NCI-H2227 (cell line): ENCODE measurements around the gene ST6GALNAC3.
"Not testable (repeated sequence)": the region's sequence is repeated elsewhere in the genome, so short reads cannot be mapped to it uniquely, and the experiment has no call there.

Experiments
- DNase-seq: peaks from one replicate; lab custom pipeline; 2025; ENCODE audit not compliant: unreplicated experiment; lab: John Stamatoyannopoulos, UW

ST6GALNAC3 gene

GRCh38 chr1:76074321-76075187 lies at the start of gene ST6GALNAC3:
ST6GALNAC3 (plus strand) TSS chr1:76074746.
- peak; percentile 85 for DNase-seq

- no peak for DNase-seq
Measured at GRCh38 chr1:76027341-76027740, 47.2 kb upstream of the ST6GALNAC3 start.

GRCh38 chr1:76029331-76029730 lies 45.2 kb upstream of the ST6GALNAC3 start:
- no peak for DNase-seq

DNA sequence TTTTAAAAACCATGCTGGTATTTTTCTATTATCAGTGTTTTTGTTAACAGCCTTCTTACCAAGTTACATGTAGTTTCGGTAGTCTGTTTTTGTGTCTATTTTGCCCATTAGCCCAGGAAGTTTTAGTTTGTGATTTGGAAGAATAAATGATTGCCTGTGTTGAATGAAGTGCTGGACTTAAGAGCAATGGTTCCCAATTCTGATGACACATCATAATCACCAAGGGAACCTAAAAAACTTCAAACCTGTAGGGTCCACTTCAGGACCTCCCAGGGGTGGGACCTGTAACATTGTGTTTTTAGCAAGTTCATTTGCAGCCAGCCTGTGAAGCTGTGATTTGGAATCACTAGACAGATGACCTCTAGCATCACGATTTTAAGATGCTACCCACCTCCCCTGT lies 43.0 kb upstream of the ST6GALNAC3 start:
- DNase-seq, result no peak

- DNase-seq, result no peak
Measured at GRCh38 chr1:76033800-76034475, 40.6 kb upstream of the ST6GALNAC3 start.

DNA sequence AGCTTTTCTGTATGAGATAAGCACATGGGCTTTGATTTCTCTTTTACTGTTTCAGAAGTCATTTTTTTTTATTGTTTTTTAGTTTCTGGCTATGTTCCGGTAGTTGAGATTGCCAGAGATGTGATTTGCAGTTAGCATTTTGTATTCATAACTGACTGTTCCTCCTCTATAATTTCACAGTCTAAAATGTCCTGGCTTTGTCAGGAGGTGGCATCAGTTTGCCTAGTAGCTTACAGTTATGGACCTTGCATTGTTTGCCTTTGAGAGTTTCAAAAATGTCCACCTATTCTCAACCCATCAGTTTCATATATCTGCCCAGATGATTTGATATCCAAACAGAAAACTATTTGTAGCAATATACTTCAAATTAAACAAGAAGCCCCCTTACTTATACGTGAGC lies 39.5 kb upstream of the ST6GALNAC3 start:
- DNase-seq, result peak; percentile 34

GRCh38 chr1:76037324-76037723 lies 37.2 kb upstream of the ST6GALNAC3 start:
- DNase-seq, result no peak

DNA sequence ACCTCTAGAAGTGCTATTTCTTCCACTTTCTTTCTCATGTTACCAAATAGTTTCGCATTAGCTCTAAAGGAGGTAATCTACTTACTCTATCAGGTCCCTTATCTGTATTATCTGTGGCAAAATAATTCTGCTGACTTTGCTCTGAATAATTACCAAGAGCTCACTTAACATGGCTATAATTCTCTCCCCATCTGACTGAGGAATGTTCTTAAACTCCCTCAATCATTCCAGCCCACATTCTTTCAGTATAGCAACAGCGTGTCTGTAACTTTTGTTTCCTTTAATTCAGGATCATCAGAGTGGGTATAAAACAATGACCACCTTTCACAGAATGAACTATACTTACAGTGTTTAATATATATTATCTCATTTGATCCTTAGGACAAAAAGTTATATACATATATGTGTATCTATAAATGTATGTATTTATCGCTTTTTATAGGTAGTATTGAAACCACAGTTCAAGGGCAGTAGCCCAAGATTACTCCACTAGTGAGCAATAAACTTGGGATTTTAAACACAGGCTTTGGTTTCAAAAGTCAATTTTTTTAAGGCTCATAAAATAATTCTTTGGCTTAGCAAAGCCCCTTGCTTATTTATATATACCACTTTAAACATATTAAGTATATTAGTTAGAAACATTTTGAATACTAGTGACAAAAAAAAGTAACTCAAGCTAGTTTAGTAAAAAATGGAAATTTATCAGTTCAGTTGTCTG lies 36.1 kb upstream of the ST6GALNAC3 start:
- DNase-seq, result no peak

- DNase-seq, result no peak
Measured at GRCh38 chr1:76046149-76046548, 28.4 kb upstream of the ST6GALNAC3 start.

- DNase-seq, result no peak
Measured at GRCh38 chr1:76048219-76048618, 26.3 kb upstream of the ST6GALNAC3 start.

- DNase-seq, result no peak
Measured at GRCh38 chr1:76048926-76049325, 25.6 kb upstream of the ST6GALNAC3 start.

DNA sequence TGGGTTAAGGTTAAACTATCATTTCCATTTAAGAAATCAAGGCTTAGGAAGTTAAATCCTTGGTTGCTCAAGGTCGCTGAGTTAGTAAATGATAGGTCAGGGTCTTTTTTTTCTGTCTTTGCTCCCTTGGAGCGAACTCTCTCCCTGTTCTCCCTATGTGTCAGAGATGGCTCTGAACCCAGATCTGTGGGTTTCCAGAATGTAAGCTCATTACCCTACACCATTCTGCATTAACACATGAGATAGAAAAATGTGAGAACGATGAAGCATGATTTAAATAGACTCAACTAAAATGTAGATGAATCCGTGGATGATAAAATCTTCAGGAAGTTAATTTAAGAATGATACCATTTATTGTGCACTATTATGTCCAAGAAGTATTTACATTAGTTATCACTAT lies 25.0 kb upstream of the ST6GALNAC3 start:
- DNase-seq, result no peak

GRCh38 chr1:76050073-76050472 lies 24.5 kb upstream of the ST6GALNAC3 start:
- DNase-seq, result not testable (repeated sequence)

DNA sequence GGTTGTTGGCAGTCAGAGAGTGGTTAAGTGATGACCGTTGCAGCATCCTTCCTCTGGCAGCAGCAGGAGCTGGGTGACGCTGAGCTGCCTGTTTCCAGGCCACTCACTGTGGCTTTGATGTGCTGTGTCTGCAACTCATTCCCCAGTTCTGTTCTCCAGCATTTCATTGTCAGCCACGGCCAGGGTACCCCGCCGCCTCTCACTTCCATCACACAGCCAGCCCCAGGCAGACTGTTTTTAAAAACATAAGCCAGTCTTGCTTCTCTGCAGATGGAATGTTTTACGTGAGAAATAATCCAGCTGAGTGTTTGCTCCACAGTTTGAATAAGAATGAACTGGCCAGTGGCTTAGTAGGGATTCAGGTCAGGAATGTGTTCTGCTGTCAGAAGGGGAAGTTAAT lies 21.5 kb upstream of the ST6GALNAC3 start:
- peak; percentile 50 for DNase-seq

GRCh38 chr1:76054359-76054758 lies 20.2 kb upstream of the ST6GALNAC3 start:
- no peak for DNase-seq

- no peak for DNase-seq
Measured at GRCh38 chr1:76055987-76056386, 18.6 kb upstream of the ST6GALNAC3 start.

DNA sequence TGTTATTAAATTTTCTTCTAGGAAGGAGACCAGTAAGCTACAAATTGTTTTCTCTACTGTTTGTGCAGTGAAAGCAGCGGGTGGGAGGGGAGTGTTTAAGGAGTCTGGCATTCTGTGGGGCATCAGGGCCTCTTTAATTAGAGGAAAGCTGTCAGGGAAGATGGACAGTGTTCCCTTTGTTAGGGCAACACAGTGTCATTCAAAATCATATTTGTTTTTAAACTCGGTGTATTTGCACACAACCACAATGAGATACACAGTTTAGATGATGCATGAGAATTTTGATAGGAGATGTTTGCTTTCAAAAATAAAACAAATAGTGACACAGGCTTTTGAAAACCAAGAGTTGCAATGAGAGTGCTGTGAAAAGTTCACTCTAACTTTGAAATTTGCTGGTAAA lies 15.1 kb upstream of the ST6GALNAC3 start:
- DNase-seq, result peak; percentile 43

DNA sequence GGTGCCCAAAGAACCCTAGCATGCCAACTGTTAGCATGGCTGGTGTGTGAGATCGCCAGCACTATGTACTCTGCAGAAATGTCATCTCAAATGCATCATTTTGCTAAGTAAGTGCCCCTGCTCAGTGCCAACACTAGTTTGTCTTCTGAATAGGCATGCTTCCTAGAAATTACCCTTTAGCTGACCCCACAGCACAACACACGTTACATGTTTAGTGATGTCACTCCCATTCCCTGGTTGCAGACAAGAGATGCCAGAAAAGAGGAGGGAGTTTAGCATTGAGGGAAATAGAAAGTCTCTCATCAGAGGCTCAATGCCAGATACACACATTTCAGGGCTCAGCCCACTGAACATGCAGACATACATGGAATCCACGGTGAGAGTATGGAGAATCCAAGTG lies 9.3 kb upstream of the ST6GALNAC3 start:
- DNase-seq, result peak; percentile 21

- DNase-seq, result no peak
Measured at GRCh38 chr1:76066394-76066793, 8.2 kb upstream of the ST6GALNAC3 start.

DNA sequence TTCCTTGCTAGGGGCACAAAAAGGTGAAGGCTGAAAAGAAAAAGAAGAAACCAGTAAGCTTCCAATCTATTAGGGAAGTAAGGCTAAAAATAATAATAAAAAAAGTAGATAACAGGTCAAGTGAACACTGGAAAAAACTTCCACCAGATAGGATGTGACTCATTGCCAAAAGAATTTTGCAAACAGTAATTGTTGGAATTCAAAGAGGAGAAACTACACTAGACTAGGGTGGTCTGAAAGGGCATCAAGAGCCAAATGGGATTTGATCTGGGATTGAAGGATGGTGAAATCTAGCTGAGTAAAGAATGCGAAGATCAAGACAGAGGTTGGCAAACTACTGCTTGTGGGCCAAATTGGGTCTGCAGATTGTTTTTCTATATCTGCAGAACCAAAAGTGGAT lies 6.0 kb upstream of the ST6GALNAC3 start:
- DNase-seq, result no peak

GRCh38 chr1:76068953-76069561 lies 5.5 kb upstream of the ST6GALNAC3 start:
- DNase-seq, result no peak
